HCT116 (cell line): Measurements from ENCODE around the gene G6PD.

ENCODE experiments used
- EZH2 ChIP-seq: fragments of 200-600 bp; sonication (generic); IDR thresholded peaks from 2 replicates; pipeline ENCODE4 v1.6.1; 2017; ENCODE audit warnings: antibody characterized with exemption, mixed run types
- JUND ChIP-seq: IDR thresholded peaks from 2 replicates; pipeline ENCODE4 v1.6.1; 2012
- POLR2A ChIP-seq: IDR thresholded peaks from 2 replicates; pipeline ENCODE4 v1.7.0; 2011; ENCODE audit warnings: borderline replicate concordance; ENCODE audit not compliant: insufficient read depth, insufficient read length; ENCODE audit errors: extremely low read depth
- POLR2AphosphoS5 ChIP-seq: IDR thresholded peaks from 2 replicates; pipeline ENCODE4 v1.6.1; 2011; ENCODE audit warnings: mild to moderate bottlenecking, low read depth, low read length, moderate library complexity
- SP1 ChIP-seq: IDR thresholded peaks from 2 replicates; pipeline ENCODE4 v1.6.1; 2012; ENCODE audit warnings: low read depth
- SRF ChIP-seq: IDR thresholded peaks from 2 replicates; pipeline ENCODE4 v1.6.1; 2012; ENCODE audit warnings: low read depth
- TCF7L2 ChIP-seq: IDR thresholded peaks from 2 replicates; pipeline ENCODE4 v1.7.0; 2011; ENCODE audit warnings: borderline replicate concordance, inconsistent platforms; ENCODE audit not compliant: insufficient read depth, insufficient read length; ENCODE audit errors: extremely low read depth
- ZFX ChIP-seq: fragments of 450-650 bp; IDR thresholded peaks from 2 replicates; pipeline ENCODE4 v1.6.1; 2017
- ZNF274 ChIP-seq: fragments of 200-500 bp; sonication (Bioruptor generic); IDR thresholded peaks from 2 replicates; pipeline ENCODE4 v1.6.1; 2014; ENCODE audit warnings: mild to moderate bottlenecking, low read depth, low read length, inconsistent platforms
- TF ChIP-seq, protein P1 (sequence below), 3 experiments: fragments of 200-600 bp in 1 of 3; sonication (generic) in 1 of 3; IDR thresholded peaks in 2 of 3; conservative IDR thresholded peaks in 1 of 3; 2 replicates each; pipeline ENCODE4 v1.5.1; 2012 to 2017; ENCODE audit warnings: low read depth in 2 of 3, low read length in 2 of 3, antibody characterized with exemption in 1 of 3, borderline replicate concordance in 1 of 3, control low read depth in 1 of 3, mild to moderate bottlenecking in 1 of 3, mixed read lengths in 1 of 3, mixed run types in 1 of 3, moderate library complexity in 1 of 3; ENCODE audit not compliant: insufficient read depth in 1 of 3
- TF ChIP-seq, protein P2 (sequence below): IDR thresholded peaks from 2 replicates; pipeline ENCODE4 v1.6.1; 2011; ENCODE audit warnings: mild to moderate bottlenecking, low read length, moderate library complexity; ENCODE audit not compliant: insufficient replicate concordance; ENCODE audit errors: extremely low read depth
- TF ChIP-seq, protein P3 (sequence below): IDR thresholded peaks from 2 replicates; pipeline ENCODE4 v1.6.1; 2012
- TF ChIP-seq, protein P4 (sequence below): IDR thresholded peaks from 2 replicates; pipeline ENCODE4 v1.6.1; 2012; ENCODE audit warnings: low read depth

DNA sequence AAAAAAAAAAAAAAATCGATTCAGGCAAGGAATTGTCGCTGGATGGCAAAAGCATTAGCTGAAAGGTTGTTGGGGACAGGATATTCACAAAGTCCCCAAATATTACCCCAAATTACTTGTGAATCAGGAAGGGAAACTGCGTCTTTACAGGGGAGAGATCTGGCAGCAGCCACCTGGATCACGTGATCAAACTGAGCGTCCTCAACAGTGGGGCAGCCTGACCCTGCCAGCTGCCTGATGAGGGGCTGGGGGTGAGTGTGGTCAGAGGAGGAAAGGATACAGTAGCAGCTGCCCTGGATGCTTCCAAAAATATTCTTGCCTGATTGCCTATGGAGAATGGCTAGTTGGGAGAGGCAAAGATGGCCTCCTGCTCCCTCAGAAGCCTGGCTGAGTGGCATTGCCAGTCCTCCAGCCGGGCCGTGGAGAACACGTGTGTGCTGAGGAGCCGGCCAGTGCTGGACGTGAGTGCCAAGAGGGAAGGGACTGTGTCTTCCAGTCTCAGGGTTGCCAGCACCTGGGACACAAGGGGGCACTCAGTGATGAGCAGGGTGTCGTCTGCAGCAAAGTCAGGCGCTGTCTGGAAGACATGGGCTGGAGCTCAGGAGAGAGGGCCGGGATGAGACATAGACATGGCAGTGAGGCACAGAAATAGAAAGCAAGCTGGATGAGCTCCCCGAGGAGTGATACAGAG lies 64.6 kb downstream of the G6PD start:
- TF ChIP-seq, protein P1, sequence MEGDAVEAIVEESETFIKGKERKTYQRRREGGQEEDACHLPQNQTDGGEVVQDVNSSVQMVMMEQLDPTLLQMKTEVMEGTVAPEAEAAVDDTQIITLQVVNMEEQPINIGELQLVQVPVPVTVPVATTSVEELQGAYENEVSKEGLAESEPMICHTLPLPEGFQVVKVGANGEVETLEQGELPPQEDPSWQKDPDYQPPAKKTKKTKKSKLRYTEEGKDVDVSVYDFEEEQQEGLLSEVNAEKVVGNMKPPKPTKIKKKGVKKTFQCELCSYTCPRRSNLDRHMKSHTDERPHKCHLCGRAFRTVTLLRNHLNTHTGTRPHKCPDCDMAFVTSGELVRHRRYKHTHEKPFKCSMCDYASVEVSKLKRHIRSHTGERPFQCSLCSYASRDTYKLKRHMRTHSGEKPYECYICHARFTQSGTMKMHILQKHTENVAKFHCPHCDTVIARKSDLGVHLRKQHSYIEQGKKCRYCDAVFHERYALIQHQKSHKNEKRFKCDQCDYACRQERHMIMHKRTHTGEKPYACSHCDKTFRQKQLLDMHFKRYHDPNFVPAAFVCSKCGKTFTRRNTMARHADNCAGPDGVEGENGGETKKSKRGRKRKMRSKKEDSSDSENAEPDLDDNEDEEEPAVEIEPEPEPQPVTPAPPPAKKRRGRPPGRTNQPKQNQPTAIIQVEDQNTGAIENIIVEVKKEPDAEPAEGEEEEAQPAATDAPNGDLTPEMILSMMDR (IDR thresholded peaks at IDR 0.05 in 2 of 3, conservative IDR thresholded peaks at IDR 0.05 in 1 of 3; ENCODE audit: borderline replicate concordance in 1 of 3, insufficient read depth in 1 of 3, low read depth in 2 of 3, low read length in 2 of 3) = no peak
- TF ChIP-seq JUND (no peak), ZFX (no peak), TCF7L2 (no peak), SRF (no peak), POLR2AphosphoS5 (no peak), EZH2 (no peak), ZNF274 (no peak), POLR2A (no peak), SP1 (no peak)
- TF ChIP-seq, protein P2, sequence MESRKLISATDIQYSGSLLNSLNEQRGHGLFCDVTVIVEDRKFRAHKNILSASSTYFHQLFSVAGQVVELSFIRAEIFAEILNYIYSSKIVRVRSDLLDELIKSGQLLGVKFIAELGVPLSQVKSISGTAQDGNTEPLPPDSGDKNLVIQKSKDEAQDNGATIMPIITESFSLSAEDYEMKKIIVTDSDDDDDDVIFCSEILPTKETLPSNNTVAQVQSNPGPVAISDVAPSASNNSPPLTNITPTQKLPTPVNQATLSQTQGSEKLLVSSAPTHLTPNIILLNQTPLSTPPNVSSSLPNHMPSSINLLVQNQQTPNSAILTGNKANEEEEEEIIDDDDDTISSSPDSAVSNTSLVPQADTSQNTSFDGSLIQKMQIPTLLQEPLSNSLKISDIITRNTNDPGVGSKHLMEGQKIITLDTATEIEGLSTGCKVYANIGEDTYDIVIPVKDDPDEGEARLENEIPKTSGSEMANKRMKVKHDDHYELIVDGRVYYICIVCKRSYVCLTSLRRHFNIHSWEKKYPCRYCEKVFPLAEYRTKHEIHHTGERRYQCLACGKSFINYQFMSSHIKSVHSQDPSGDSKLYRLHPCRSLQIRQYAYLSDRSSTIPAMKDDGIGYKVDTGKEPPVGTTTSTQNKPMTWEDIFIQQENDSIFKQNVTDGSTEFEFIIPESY = no peak
- TF ChIP-seq, protein P3, sequence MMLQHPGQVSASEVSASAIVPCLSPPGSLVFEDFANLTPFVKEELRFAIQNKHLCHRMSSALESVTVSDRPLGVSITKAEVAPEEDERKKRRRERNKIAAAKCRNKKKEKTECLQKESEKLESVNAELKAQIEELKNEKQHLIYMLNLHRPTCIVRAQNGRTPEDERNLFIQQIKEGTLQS = no peak
- TF ChIP-seq, protein P4, sequence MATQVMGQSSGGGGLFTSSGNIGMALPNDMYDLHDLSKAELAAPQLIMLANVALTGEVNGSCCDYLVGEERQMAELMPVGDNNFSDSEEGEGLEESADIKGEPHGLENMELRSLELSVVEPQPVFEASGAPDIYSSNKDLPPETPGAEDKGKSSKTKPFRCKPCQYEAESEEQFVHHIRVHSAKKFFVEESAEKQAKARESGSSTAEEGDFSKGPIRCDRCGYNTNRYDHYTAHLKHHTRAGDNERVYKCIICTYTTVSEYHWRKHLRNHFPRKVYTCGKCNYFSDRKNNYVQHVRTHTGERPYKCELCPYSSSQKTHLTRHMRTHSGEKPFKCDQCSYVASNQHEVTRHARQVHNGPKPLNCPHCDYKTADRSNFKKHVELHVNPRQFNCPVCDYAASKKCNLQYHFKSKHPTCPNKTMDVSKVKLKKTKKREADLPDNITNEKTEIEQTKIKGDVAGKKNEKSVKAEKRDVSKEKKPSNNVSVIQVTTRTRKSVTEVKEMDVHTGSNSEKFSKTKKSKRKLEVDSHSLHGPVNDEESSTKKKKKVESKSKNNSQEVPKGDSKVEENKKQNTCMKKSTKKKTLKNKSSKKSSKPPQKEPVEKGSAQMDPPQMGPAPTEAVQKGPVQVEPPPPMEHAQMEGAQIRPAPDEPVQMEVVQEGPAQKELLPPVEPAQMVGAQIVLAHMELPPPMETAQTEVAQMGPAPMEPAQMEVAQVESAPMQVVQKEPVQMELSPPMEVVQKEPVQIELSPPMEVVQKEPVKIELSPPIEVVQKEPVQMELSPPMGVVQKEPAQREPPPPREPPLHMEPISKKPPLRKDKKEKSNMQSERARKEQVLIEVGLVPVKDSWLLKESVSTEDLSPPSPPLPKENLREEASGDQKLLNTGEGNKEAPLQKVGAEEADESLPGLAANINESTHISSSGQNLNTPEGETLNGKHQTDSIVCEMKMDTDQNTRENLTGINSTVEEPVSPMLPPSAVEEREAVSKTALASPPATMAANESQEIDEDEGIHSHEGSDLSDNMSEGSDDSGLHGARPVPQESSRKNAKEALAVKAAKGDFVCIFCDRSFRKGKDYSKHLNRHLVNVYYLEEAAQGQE = no peak
